ENCODE data around the gene RAB40A.

DNA sequence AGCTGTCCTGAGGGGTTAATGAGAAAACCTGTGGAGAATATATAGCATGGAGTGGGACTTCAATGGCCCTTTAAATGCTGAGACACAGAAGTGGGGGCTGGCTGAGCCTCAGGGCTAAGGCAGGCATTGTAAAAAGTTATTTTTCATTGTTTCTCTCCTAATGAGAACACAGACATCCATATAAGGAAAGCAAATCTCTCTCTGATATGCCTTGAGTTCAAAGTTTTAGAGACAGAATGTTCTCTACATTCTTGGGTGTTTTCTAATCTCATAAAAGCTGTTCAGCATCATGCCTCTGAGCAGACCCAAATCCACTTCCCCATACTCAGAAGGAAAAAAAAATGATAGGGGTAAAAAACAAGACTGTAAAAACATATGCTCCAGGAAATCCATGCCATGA is 16.8 kb upstream of the RAB40A start:
- TF ChIP-seq CTCF (IDR thresholded peaks at IDR 0.05 in 4 of 5, conservative IDR thresholded peaks at IDR 0.05 in 1 of 5) (no peak), POLR2A (IDR thresholded peaks at IDR 0.05) (no peak)

Data from gastrocnemius medialis (tissue), 4 donors.